MM.1S (cell line): ENCODE measurements around the gene PDAP1.

ENCODE experiments used
- DNase-seq: peaks from one replicate; pipeline ENCODE4 v3.0.0-alpha.2; 2015
- H2AFZ ChIP-seq: fragments of 300-600 bp; sonication (generic); 2 replicates; pipeline ENCODE4 v1.6.0; 2016; ENCODE audit warnings: antibody characterized with exemption, low read length
- H3F3A ChIP-seq: fragments of 300-600 bp; sonication (generic); 2 replicates; pipeline ENCODE4 v1.6.1; 2016; ENCODE audit warnings: mild to moderate bottlenecking, antibody characterized with exemption, low read length, moderate library complexity, mixed read lengths; ENCODE audit not compliant: insufficient read depth
- H3K27ac ChIP-seq: fragments of 300-600 bp; sonication (generic); 2 replicates; pipeline ENCODE4 v1.5.1; 2016; ENCODE audit warnings: mild to moderate bottlenecking, low read length
- H3K27me3 ChIP-seq: fragments of 300-600 bp; sonication (generic); replicated peaks from 2 replicates; pipeline ENCODE4 v1.6.0; 2016; ENCODE audit warnings: low read length; ENCODE audit not compliant: insufficient read depth
- H3K36me3 ChIP-seq: fragments of 300-600 bp; sonication (generic); replicated peaks from 2 replicates; pipeline ENCODE4 v1.6.1; 2016; ENCODE audit warnings: mild to moderate bottlenecking, low read length, mixed read lengths; ENCODE audit not compliant: insufficient read depth
- H3K4me1 ChIP-seq: fragments of 300-600 bp; sonication (generic); 2 replicates; pipeline ENCODE4 v1.6.1; 2016; ENCODE audit warnings: low read length, mixed read lengths
- H3K4me2 ChIP-seq: fragments of 300-600 bp; sonication (generic); 2 replicates; pipeline ENCODE4 v1.6.0; 2016; ENCODE audit warnings: low read depth, low read length
- H3K4me3 ChIP-seq: fragments of 300-600 bp; sonication (generic); 2 replicates; pipeline ENCODE4 v1.5.1; 2016; ENCODE audit warnings: low read length, mixed read lengths
- H3K79me2 ChIP-seq: fragments of 300-600 bp; sonication (generic); 2 replicates; pipeline ENCODE4 v1.6.1; 2016; ENCODE audit warnings: mixed run types, low read length, mixed read lengths
- H3K9ac ChIP-seq: fragments of 300-600 bp; sonication (generic); 2 replicates; pipeline ENCODE4 v1.6.1; 2016; ENCODE audit warnings: low read length, mixed read lengths
- H3K9me2 ChIP-seq: fragments of 300-600 bp; sonication (generic); replicated peaks from 2 replicates; pipeline ENCODE4 v1.6.1; 2016; ENCODE audit warnings: mild to moderate bottlenecking, low read length, mixed read lengths; ENCODE audit not compliant: insufficient read depth
- H3K9me3 ChIP-seq: fragments of 300-600 bp; sonication (generic); replicated peaks from 2 replicates; pipeline ENCODE4 v1.6.1; 2016; ENCODE audit warnings: mild to moderate bottlenecking, low read length, mixed read lengths; ENCODE audit not compliant: insufficient read depth
- H4K20me1 ChIP-seq: fragments of 300-600 bp; sonication (generic); 2 replicates; pipeline ENCODE4 v1.6.1; 2016; ENCODE audit warnings: mild to moderate bottlenecking, low read length, moderate library complexity, mixed read lengths; ENCODE audit not compliant: insufficient read depth
- EZH2 ChIP-seq: fragments of 300-600 bp; sonication (generic); optimal IDR thresholded peaks from 2 replicates; pipeline ENCODE3; 2017; ENCODE audit warnings: low read depth, mild to moderate bottlenecking, antibody characterized with exemption, low read length, mixed read lengths
- EZH2phosphoT487 ChIP-seq: fragments of 300-600 bp; sonication (generic); IDR thresholded peaks from 2 replicates; pipeline ENCODE4 v1.6.1; 2018; ENCODE audit warnings: antibody characterized with exemption, low read length
- TF ChIP-seq, protein P1 (sequence below): fragments of 300-600 bp; sonication (generic); IDR thresholded peaks from 2 replicates; pipeline ENCODE4 v1.5.1; 2016; ENCODE audit warnings: antibody characterized with exemption, low read length, mixed read lengths

PDAP1 gene

GRCh38 chr7:99398891-99399445 is 9.4 kb downstream of the PDAP1 start:
- H3K79me2 ChIP-seq: peaks cover 17% of the 10 kb centered on the region
- H2AFZ ChIP-seq: no peak overlapping the region
- DNase-seq: no peak
- H4K20me1 ChIP-seq: no peaks in the 10 kb centered on the region
- H3K9ac ChIP-seq: no peak overlapping the region
- H3K9me3 ChIP-seq: no peaks in the 10 kb centered on the region
- no peaks in the 10 kb centered on the region; the same call in 1 of the 2 replicates for H3F3A ChIP-seq
- H3K27ac ChIP-seq: no peak overlapping the region
- no peaks in the 10 kb centered on the region for H3K9me2 ChIP-seq
- no peaks in the 10 kb centered on the region for H3K27me3 ChIP-seq
- TF ChIP-seq EZH2phosphoT487 (no peak), EZH2 (no peak)
- TF ChIP-seq, protein P1, sequence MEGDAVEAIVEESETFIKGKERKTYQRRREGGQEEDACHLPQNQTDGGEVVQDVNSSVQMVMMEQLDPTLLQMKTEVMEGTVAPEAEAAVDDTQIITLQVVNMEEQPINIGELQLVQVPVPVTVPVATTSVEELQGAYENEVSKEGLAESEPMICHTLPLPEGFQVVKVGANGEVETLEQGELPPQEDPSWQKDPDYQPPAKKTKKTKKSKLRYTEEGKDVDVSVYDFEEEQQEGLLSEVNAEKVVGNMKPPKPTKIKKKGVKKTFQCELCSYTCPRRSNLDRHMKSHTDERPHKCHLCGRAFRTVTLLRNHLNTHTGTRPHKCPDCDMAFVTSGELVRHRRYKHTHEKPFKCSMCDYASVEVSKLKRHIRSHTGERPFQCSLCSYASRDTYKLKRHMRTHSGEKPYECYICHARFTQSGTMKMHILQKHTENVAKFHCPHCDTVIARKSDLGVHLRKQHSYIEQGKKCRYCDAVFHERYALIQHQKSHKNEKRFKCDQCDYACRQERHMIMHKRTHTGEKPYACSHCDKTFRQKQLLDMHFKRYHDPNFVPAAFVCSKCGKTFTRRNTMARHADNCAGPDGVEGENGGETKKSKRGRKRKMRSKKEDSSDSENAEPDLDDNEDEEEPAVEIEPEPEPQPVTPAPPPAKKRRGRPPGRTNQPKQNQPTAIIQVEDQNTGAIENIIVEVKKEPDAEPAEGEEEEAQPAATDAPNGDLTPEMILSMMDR: no peak
- no peaks in the 10 kb centered on the region for H3K36me3 ChIP-seq
- H3K4me2 ChIP-seq: no peak overlapping the region
- H3K4me1 ChIP-seq: no peaks in the 10 kb centered on the region
- no peak overlapping the region for H3K4me3 ChIP-seq

DNA sequence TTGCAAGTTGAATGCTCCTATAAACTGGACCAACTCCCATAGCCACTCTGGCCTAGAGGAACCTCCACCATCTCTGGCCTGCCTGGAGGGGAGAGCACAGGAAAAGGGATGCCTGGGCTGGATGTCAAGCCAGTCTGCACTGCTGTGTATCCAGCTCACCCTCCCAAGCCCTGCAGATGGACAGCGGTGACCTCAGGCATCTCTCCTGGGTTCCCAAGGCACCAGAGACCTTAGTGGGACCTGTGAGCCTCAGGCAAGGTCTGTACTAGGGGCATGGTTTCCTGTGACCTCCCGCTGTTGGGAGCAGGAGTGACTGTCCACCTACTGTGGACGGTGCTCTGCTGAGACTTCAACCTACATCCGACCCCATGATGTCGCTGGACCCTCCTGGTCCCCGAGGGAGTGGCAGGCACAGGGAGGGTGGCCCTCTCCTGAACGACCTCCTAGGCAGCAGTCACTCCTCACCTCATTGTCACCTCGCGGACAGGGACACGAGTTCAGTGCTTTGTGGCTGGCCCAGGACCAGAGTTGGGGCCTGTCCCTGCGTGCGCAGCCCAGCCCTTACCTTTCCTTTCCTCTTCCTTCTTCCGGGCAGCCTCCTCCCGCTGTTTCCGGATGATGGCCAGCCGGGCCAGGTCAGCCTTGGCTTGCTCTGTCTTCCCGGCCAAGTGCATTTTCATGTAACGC is 11.0 kb downstream of the PDAP1 start:
- H4K20me1 ChIP-seq: no peaks in the 10 kb centered on the region
- H3K36me3 ChIP-seq: no peaks in the 10 kb centered on the region
- DNase-seq: no peak

DNA sequence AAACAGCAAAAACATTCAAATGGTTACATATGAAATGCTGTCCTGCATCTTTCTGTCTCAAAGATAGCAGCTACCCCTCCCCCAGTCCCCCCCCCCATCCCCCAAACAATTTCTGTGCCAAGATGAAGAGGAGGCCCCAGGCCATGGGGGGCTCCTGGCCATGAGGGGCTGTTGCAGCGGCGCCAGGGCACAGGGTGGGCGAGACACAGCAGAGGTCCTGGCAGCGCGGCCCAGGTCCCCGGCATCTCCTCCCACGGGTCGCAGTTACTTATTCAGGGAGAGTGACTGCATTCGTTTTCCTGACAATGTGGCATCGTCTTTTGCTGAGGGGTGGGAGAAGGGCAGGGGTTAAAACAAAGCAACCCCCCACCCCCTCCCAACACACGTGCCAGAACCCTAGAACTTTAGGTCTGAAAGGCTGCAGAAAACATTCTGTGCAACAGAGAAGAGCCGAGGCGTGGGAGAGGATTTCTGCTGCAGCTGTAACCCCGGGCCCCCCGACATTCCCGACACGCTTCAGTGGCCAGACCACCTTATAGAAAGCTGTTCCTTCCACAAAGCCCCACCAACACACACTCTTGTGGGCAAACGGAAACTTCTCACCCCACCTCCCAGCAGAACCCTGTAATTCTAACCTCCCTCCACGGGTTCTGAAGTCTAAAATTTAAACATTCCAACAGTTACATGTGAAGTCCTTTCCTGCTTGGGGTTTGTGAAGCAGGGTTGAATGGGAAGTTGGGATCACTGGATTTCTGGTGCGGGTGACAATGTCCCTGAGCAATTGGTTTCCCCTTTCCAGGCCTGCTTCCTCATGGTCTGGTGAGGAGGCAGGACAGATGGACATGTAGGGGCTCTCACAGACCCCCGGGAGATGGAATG is 11.7 kb downstream of the PDAP1 start:
- H3K4me1 ChIP-seq: no peaks in the 10 kb centered on the region
- H3K27me3 ChIP-seq: no peaks in the 10 kb centered on the region
- TF ChIP-seq EZH2phosphoT487: no peak
- TF ChIP-seq, protein P1: no peak
- no peak for TF ChIP-seq EZH2
- no peak overlapping the region for H3K9ac ChIP-seq
- H3K9me2 ChIP-seq: no peaks in the 10 kb centered on the region
- no peak overlapping the region for H3K27ac ChIP-seq
- H3K4me2 ChIP-seq: no peak overlapping the region
- DNase-seq: no peak
- no peaks in the 10 kb centered on the region for H4K20me1 ChIP-seq
- no peaks in the 10 kb centered on the region for H3K9me3 ChIP-seq
- H3K4me3 ChIP-seq: no peak overlapping the region
- peaks cover 8% of the 10 kb centered on the region for H3F3A ChIP-seq
- H3K79me2 ChIP-seq: peaks cover 12% of the 10 kb centered on the region; the same call in 1 of the 2 replicates
- no peaks in the 10 kb centered on the region for H3K36me3 ChIP-seq
- no peak overlapping the region for H2AFZ ChIP-seq

More for the DNA sequence above, 11.0 kb downstream of the PDAP1 start:
- Histone ChIP-seq H3K27ac (no peak overlapping the region), H3K79me2 (peaks cover 12% of the 10 kb centered on the region; the same call in 1 of the 2 replicates), H3K9ac (no peak overlapping the region), H3K9me2 (no peaks in the 10 kb centered on the region), H3K27me3 (no peaks in the 10 kb centered on the region), H3K9me3 (no peaks in the 10 kb centered on the region), H3K4me1 (no peaks in the 10 kb centered on the region), H3K4me3 (no peak overlapping the region), H2AFZ (no peak overlapping the region), H3K4me2 (no peak overlapping the region), H3F3A (peaks cover 1% of the 10 kb centered on the region)
- TF ChIP-seq EZH2phosphoT487: no peak
- TF ChIP-seq, protein P1: no peak
- TF ChIP-seq EZH2: no peak
